GM18858 (cell line): ENCODE measurements around the gene LTV1.

ENCODE experiments used
- ATAC-seq: cut with Tn5 transposase; IDR thresholded peaks from one replicate; pipeline ENCODE4 v1.9.1; 2021; ENCODE audit not compliant: unreplicated experiment

Gene LTV1

GRCh38 chr6:143882401-143882930 lies 39.3 kb downstream of the LTV1 start:
- no peak for ATAC-seq

DNA sequence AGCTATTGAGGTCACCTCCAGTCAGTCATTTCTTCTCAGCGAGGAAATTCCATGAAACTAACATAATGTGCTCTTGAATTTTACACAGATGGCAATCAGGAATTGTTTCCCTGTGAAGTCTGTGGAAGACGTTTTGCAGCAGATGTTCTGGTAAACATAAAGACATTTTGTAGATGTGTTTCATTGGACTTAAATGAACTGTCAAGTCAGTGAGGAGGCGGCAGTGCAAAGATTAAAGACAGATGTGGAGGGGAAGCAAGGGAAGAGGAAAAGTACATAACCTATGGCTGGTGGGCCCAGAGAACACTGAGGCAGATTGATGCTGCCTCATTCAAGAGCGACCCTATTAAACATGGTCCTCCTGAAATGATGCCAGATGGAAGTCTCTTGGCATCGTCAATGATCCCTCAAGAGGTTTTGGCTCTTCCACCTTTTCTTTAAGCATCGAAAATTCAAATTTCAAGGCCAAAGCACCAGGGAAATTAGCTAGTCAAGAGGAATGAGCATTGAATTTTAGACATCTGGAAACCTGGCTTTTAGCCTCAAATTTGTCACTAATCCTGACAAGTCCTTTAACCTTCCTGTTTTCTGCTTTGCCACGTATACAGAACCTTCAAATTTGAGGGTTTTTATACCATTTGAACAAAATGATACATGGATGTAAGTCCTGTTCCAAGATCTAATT lies 41.2 kb downstream of the LTV1 start:
- ATAC-seq: no peak

DNA sequence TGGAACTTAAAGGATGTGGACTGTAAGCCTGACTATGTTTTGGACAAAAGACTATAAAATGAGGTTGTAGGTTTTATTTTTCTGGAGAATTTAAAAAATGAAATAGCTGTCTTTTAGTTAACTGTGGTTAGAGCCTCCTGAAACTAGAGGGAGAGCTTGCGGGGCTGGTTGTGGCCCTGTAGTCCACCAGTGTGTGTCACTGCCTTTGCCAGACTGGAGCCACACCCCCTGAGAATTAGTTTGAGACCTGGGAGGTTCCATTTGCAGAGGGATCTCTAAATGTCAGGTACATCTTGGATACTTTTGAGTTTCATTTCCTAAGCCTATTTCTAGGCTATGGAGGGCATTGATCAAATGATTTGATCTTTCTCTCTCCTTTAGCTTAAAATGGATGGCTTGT lies 42.0 kb downstream of the LTV1 start:
- no peak for ATAC-seq

DNA sequence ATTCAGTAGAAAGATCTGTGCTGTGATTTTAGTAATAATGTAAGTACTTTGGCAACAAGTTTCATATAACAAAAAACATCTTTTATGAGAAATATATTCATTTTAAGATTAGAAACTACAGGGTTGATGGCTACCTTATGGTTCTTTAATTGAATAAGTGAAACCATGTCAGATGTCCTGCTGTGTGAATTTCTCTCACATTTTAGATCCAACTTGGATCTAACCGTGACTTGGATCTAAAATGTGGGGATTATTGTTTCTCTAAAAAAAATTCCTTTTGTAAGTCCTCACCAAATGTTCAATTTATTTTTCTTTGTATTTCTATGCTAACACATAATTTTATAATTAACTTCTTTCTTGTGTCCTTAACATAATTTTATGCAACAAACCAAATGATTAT lies 51.5 kb downstream of the LTV1 start:
- no peak for ATAC-seq

GRCh38 chr6:143896126-143896860 lies 53.2 kb downstream of the LTV1 start:
- no peak for ATAC-seq

- no peak for ATAC-seq
Observed at GRCh38 chr6:143900358-143900757, 57.2 kb downstream of the LTV1 start.

DNA sequence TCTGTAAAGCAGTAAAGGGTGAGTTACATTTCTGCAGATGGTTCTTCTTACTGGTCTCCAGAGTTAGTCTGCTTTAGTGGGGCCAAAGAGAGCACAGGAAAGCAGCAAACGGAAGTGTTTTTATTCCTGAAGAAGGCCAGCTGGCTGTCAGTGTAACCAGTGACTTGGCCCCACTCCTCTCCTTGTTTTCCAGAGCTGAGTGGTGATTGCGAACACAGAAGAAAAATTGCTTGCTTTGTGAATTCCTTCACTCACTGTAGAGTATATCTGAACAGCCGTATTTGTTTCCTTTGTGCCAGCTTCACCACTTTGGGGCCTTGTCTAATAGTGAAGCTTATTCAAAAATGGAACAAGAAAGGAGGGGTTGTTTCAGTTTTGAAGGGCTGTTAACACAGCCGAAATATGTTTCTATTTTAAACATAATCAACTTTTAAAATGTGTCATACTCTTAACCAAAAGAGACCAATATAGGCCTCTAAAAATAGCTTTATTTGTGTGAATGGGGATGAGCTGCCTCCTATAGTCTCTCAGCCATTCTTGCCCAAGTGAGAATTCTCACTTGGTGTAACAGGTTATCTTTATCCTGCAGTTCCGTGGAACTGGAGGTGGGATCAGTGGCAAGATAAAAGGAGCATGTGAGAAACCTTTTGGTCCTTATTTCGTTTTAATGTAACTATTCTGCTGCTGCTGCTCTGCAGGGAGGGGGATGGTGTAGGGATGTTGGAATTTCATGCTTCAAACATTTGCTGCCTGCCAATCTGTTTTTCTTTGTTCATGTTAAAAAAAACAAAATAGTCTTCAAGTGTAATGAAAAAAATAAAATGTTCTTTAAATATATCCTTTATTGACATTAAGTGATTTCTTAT lies 59.0 kb downstream of the LTV1 start:
- peak; percentile 97 for ATAC-seq

DNA sequence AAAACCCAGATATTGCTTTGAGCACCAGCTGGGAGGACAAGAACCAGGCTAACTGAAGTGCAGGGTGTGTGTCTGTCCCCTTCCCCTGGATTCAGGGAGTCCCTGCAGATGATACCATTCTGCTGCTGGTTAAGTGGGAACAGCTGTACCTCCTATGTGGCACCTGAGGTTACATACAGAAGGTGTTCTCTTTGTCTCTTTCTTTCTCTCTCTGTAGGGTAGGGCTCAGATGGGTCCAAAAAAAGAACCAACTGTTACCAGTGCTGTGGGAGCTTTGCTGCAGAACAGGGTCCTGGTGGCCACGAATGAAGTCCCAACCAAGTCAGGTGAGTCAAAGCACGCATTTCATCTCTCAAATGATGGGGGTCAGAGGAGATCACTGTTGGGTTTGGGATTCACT lies 59.7 kb downstream of the LTV1 start:
- no peak for ATAC-seq

GRCh38 chr6:143911028-143911427 lies 67.9 kb downstream of the LTV1 start:
- ATAC-seq: no peak

DNA sequence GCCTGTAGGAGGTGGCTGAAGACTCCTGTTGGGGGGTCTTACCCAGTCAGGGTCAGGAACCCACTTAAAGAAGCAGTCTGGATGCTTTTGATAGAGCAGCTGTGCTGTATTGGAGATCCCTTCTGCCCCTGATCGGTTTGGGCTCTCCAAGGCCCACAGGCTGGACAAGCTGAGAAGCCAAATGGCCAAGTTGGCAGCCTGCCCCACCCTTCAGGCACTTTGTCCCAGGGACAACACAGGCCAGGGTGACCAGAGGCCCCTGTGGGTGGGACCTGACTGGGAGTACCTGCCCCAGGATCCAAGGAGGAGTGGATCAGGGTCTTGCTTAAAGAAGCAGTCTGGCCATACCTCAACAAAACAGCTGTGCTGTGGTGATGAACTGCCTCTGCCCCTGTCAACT lies 69.5 kb downstream of the LTV1 start:
- ATAC-seq: no peak
